Fibroblast of lung (primary cell): ENCODE measurements around the gene CEACAM16. TPM values are rescaled to one million over a fixed set of nuclear protein-coding genes. Genes with fewer than 3 reads are reported as not detected.
A peak's percentile ranks its signal among the peaks of the same experiment; 100 is the strongest.

Source experiments
- DNase-seq, 2 donors: peaks; one replicate each; pipeline versions ENCODE4 v3.0.0 to v3.0.0-alpha.2; 2010; ENCODE audit warnings: low read depth in 2 of 2
- H2AFZ ChIP-seq: 2 replicates; pipeline ENCODE4 v1.5.1; 2012; ENCODE audit warnings: low read length, control low read depth, inconsistent platforms
- H3K27ac ChIP-seq: 2 replicates; pipeline ENCODE4 v1.5.1; 2011; ENCODE audit warnings: low read length, control low read depth; ENCODE audit not compliant: insufficient read depth
- H3K27me3 ChIP-seq: 2 replicates; pipeline ENCODE4 v1.5.1; 2011; ENCODE audit warnings: mild to moderate bottlenecking, low read length; ENCODE audit not compliant: control insufficient read depth, insufficient read depth
- H3K36me3 ChIP-seq: 2 replicates; pipeline ENCODE4 v1.5.1; 2011; ENCODE audit warnings: low read length; ENCODE audit not compliant: control insufficient read depth, insufficient read depth
- H3K4me1 ChIP-seq: 2 replicates; pipeline ENCODE4 v1.5.1; 2011; ENCODE audit warnings: low read length; ENCODE audit not compliant: control insufficient read depth, insufficient read depth; ENCODE audit errors: extremely low read depth
- H3K4me2 ChIP-seq: 2 replicates; pipeline ENCODE4 v1.5.1; 2011; ENCODE audit warnings: low read length, control low read depth; ENCODE audit not compliant: insufficient read depth; ENCODE audit errors: extremely low read depth
- H3K4me3 ChIP-seq, 4 experiments: fragments of 200-600 bp in 1 of 4; sonication (generic) in 1 of 4; replicated peaks in 1 of 4; 2 replicates each; pipeline ENCODE4 v1.5.1; 2011 to 2016; ENCODE audit warnings: low read length in 4 of 4, low read depth in 3 of 4, mild to moderate bottlenecking in 3 of 4, control low read depth in 2 of 4, inconsistent platforms in 1 of 4, mixed read lengths in 1 of 4; ENCODE audit not compliant: insufficient read depth in 1 of 4; ENCODE audit errors: control extremely low read depth in 1 of 4
- H3K79me2 ChIP-seq: 2 replicates; pipeline ENCODE4 v1.5.1; 2012; ENCODE audit warnings: mild to moderate bottlenecking, low read length, inconsistent platforms; ENCODE audit not compliant: control insufficient read depth, insufficient read depth
- H3K9ac ChIP-seq: 2 replicates; pipeline ENCODE4 v1.5.1; 2011; ENCODE audit warnings: mild to moderate bottlenecking, low read length, control low read depth; ENCODE audit not compliant: insufficient read depth
- H3K9me3 ChIP-seq: 2 replicates; pipeline ENCODE4 v1.5.1; 2012; ENCODE audit warnings: low read depth, low read length; ENCODE audit not compliant: control insufficient read depth, insufficient read depth
- H4K20me1 ChIP-seq: 2 replicates; pipeline ENCODE4 v1.5.1; 2011; ENCODE audit warnings: low read length; ENCODE audit not compliant: control insufficient read depth, insufficient read depth; ENCODE audit errors: extremely low read depth
- EZH2 ChIP-seq: IDR thresholded peaks from 2 replicates; pipeline ENCODE4 v1.5.1; 2012; ENCODE audit warnings: low read length, control low read depth, mild to moderate bottlenecking; ENCODE audit errors: missing control alignments
- polyA plus RNA-seq, 2 donors: library from polyadenylated mRNA; depleted of rRNA in 1 of 2; stranded (reverse) in 1 of 2; unstranded in 1 of 2; fragments of >200 nt; gene quantifications; 2 replicates each; pipeline ENCODE4 v1.2.1, GENCODE V29; 2011 to 2012; ENCODE audit warnings: missing spikeins in 1 of 2
- total RNA-seq: library from RNA; depleted of rRNA; stranded (reverse); fragments of >200 nt; gene quantifications from 2 replicates; pipeline ENCODE4 v1.2.1, GENCODE V29; 2014
- TF ChIP-seq, protein P1 (sequence below), 2 donors: IDR thresholded peaks in 1 of 2; conservative IDR thresholded peaks in 1 of 2; 1 replicate in 1 of 2; 2 replicates in 1 of 2; pipeline ENCODE4 v1.5.1; 2011 to 2012; ENCODE audit warnings: low read length in 2 of 2, control low read depth in 1 of 2, inconsistent platforms in 1 of 2, low read depth in 1 of 2, mild to moderate bottlenecking in 1 of 2

CEACAM16 gene
- total and polyA plus RNA-seq, 2 donors (not counting 1 experiment from before 2014, with no cell fraction given), result not detected

DNA sequence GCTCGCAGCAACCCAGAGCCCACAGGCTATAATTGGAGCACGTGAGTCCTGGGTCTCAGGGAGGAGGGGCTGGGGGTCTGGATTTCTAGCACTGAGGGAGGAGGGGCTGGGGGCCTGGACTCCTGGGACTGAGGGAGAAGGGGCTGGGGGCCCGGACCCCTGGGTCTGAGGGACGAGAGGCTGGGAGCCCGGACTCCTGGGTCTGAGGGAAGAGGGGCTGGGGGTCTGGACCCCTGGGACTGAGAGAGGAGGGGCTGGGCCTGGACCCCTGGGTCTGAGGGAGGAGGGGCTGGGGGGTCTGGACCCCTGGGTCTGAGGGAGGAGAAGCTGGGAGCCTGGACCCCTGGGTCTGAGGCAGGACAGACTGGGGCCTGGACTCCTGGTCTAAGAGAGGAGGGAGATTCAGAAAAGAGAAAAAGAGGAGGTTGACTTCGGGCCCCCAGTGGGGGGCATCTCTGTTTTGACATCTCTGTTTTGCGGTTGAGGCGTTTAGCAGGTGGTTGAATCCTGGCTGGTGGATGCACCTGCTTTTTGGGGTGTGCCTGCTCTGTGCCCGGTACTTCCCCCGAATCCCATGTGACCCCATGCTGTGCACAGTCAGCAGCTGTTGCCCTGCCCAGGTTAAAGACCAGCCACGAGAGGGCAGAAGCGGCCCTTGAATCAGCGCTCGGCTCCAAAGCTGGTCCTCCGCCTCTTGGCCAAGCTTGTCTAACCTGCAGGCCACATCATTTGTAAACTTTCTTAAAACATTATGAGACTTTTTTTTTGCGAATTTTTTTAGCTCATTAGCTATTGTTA, 44.8 kb upstream of the CEACAM16 start:
- TF ChIP-seq, protein P1, sequence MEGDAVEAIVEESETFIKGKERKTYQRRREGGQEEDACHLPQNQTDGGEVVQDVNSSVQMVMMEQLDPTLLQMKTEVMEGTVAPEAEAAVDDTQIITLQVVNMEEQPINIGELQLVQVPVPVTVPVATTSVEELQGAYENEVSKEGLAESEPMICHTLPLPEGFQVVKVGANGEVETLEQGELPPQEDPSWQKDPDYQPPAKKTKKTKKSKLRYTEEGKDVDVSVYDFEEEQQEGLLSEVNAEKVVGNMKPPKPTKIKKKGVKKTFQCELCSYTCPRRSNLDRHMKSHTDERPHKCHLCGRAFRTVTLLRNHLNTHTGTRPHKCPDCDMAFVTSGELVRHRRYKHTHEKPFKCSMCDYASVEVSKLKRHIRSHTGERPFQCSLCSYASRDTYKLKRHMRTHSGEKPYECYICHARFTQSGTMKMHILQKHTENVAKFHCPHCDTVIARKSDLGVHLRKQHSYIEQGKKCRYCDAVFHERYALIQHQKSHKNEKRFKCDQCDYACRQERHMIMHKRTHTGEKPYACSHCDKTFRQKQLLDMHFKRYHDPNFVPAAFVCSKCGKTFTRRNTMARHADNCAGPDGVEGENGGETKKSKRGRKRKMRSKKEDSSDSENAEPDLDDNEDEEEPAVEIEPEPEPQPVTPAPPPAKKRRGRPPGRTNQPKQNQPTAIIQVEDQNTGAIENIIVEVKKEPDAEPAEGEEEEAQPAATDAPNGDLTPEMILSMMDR (conservative IDR thresholded peaks at IDR 0.05 in 1 of 2, IDR thresholded peaks at IDR 0.05 in 1 of 2; ENCODE audit: low read depth in 1 of 2, low read length in 2 of 2), result peak; percentile 27 to 49
- no peak for TF ChIP-seq EZH2
- Histone ChIP-seq H3K4me1 (no peaks in the 10 kb centered on the region), H3K4me2 (no peak overlapping the region), H4K20me1 (no peaks in the 10 kb centered on the region), H3K79me2 (peaks cover 26% of the 10 kb centered on the region), H3K4me3 (no peak overlapping the region), H3K36me3 (peaks cover 48% of the 10 kb centered on the region), H2AFZ (no peak overlapping the region), H3K9ac (no peak overlapping the region), H3K9me3 (no peaks in the 10 kb centered on the region), H3K27ac (no peak overlapping the region), H3K27me3 (no peaks in the 10 kb centered on the region)
- DNase-seq, result peak; percentile 32 to 55

DNA sequence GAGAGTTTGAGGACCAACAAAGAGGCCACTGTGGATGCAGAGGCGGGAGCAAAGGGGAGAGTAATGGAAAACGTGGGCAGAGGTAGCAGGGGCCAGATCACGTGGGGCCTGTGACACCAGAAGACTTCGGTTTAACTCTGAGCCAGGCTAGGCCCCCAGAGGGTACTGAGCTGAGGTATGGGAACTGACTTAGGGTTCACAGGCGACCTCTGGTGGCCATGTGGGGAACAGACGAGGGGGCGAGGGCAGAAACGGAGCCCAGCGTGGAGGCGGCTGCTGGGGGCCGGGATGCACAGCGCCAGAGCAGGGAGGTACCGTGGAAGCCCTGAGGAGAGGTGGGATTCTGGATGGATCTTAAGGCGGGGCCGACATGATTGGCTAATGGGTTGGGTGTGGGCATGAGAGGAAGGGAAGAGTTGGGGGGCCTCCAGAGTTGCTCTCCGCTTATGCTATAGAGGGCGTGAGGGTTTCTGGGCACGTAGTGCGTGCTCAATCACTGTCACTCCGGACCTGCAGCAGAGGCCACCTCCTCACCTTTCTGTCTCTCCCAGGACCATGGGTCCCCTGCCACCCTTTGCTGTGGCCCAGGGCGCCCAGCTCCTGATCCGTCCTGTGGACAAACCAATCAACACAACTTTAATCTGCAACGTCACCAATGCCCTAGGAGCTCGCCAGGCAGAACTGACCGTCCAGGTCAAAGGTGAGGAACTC, 41.6 kb upstream of the CEACAM16 start:
- peaks cover 9% of the 10 kb centered on the region for H3K4me1 ChIP-seq
- no peaks in the 10 kb centered on the region for H3K27me3 ChIP-seq
- no peaks in the 10 kb centered on the region for H3K9me3 ChIP-seq
- H3K4me3 ChIP-seq, result no peak overlapping the region
- H3K27ac ChIP-seq, result peak overlapping the region; percentile 17
- peak; percentile 45 to 75 for DNase-seq
- no peak overlapping the region for H3K4me2 ChIP-seq
- peaks cover 42% of the 10 kb centered on the region for H3K36me3 ChIP-seq
- no peak overlapping the region for H2AFZ ChIP-seq
- H3K79me2 ChIP-seq, result peaks cover 7% of the 10 kb centered on the region
- H3K9ac ChIP-seq, result no peak overlapping the region
- no peak for TF ChIP-seq EZH2
- TF ChIP-seq, protein P1 (conservative IDR thresholded peaks at IDR 0.05 in 1 of 2, IDR thresholded peaks at IDR 0.05 in 1 of 2; ENCODE audit: low read depth in 1 of 2, low read length in 2 of 2), result peak; percentile 83 to 85
- no peaks in the 10 kb centered on the region for H4K20me1 ChIP-seq

DNA sequence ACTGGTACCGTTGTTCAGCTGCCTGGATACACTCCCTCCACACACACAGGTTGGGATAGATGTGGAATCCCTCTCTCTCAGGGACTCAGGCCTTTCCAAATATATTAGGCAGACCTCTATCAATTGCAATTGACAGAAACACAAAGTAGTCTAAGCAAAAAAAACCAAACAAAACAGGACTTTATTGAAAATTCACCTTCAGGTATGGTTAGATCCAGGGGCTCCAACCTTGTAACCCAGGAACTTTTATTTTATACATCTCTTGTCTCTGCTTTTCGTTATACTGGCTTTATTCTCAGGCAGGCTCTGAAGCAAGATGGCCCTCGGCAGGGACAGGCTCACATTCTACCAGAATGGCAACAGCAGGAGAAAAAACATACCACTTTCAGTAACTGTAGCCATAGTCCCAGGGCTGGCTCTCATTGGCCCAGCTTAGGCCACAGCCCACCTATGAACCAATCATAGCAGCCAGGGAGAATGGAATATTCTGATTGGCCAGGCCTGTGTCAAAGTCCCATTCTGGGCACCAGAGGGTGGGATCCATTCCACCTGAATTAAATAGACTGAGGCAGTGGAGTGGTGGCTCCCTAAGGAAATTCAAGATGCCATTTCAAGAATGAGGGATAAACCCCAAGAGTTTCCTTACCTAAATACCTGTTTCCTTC, 40.8 kb upstream of the CEACAM16 start:
- H3K9me3 ChIP-seq, result no peaks in the 10 kb centered on the region
- no peak overlapping the region for H3K27ac ChIP-seq
- no peaks in the 10 kb centered on the region for H3K27me3 ChIP-seq
- no peak for DNase-seq
- no peak overlapping the region for H3K9ac ChIP-seq
- H3K79me2 ChIP-seq, result peaks cover 4% of the 10 kb centered on the region
- peaks cover 12% of the 10 kb centered on the region for H3K4me1 ChIP-seq
- no peaks in the 10 kb centered on the region for H4K20me1 ChIP-seq
- H3K36me3 ChIP-seq, result peaks cover 39% of the 10 kb centered on the region
- no peak overlapping the region for H3K4me2 ChIP-seq
- no peak overlapping the region for H3K4me3 ChIP-seq
- TF ChIP-seq, protein P1 (conservative IDR thresholded peaks at IDR 0.05 in 1 of 2, IDR thresholded peaks at IDR 0.05 in 1 of 2; ENCODE audit: low read depth in 1 of 2, low read length in 2 of 2), result no peak
- TF ChIP-seq EZH2, result no peak
- H2AFZ ChIP-seq, result no peak overlapping the region
